Activated T-cell treated with anti-CD3 and anti-CD28 coated beads, Interleukin-2, amount 50 U/mL, for 1 hour (primary cell): ENCODE measurements around the gene TMEM121B.

Experiments used
- DNase-seq: peaks from one replicate; pipeline ENCODE4 v3.0.0-alpha.2; 2020

Gene TMEM121B

GRCh38 chr22:17137861-17138425 lies 16.8 kb upstream of the TMEM121B start:
- no peak for DNase-seq

GRCh38 chr22:17137170-17137569 lies 16.0 kb upstream of the TMEM121B start:
- DNase-seq: no peak

- no peak for DNase-seq
Measured at GRCh38 chr22:17135153-17135760, 14.1 kb upstream of the TMEM121B start.

- no peak for DNase-seq
Measured at GRCh38 chr22:17133137-17133536, 12.0 kb upstream of the TMEM121B start.

GRCh38 chr22:17132112-17132511 lies 11.0 kb upstream of the TMEM121B start:
- no peak for DNase-seq

- DNase-seq: no peak
Measured at GRCh38 chr22:17131686-17132085, 10.5 kb upstream of the TMEM121B start.

GRCh38 chr22:17130199-17130598 lies 9.0 kb upstream of the TMEM121B start:
- no peak for DNase-seq

- DNase-seq: peak; percentile 40
Measured at GRCh38 chr22:17120711-17121232, 388 bp downstream of the TMEM121B start.

- peak; percentile 71 for DNase-seq
Measured at GRCh38 chr22:17120281-17120680, 879 bp downstream of the TMEM121B start.

- no peak for DNase-seq
Measured at GRCh38 chr22:17119481-17120202, 1.5 kb downstream of the TMEM121B start.

- DNase-seq: no peak
Measured at GRCh38 chr22:17118342-17118741, 2.8 kb downstream of the TMEM121B start.

GRCh38 chr22:17117890-17118289 lies 3.3 kb downstream of the TMEM121B start:
- no peak for DNase-seq

- no peak for DNase-seq
Measured at GRCh38 chr22:17117400-17117799, 3.8 kb downstream of the TMEM121B start.

- no peak for DNase-seq
Measured at GRCh38 chr22:17116572-17117330, 4.4 kb downstream of the TMEM121B start.

- DNase-seq: no peak
Measured at GRCh38 chr22:17115945-17116565, 5.1 kb downstream of the TMEM121B start.

- DNase-seq: no peak
Measured at GRCh38 chr22:17115236-17115635, 5.9 kb downstream of the TMEM121B start.

- DNase-seq: no peak
Measured at GRCh38 chr22:17114898-17115235, 6.3 kb downstream of the TMEM121B start.

- no peak for DNase-seq
Measured at GRCh38 chr22:17114173-17114897, 6.8 kb downstream of the TMEM121B start.

- DNase-seq: no peak
Measured at GRCh38 chr22:17113600-17113999, 7.6 kb downstream of the TMEM121B start.

GRCh38 chr22:17112491-17113042 lies 8.6 kb downstream of the TMEM121B start:
- no peak for DNase-seq

GRCh38 chr22:17110791-17111550 lies 10.2 kb downstream of the TMEM121B start:
- DNase-seq: no peak
